CD4-positive, alpha-beta T cell (primary cell): ENCODE data around the gene CEP250. TPM values are rescaled to one million over a fixed set of nuclear protein-coding genes. Genes with fewer than 3 reads are reported as not detected.

Source experiments
- ATAC-seq: fragments of 200-7000 bp; cut with Tn5 transposase; one replicate; pipeline ENCODE4 v1.10.0; 2022; ENCODE audit warnings: mild to moderate bottlenecking; ENCODE audit not compliant: poor library complexity
- CTCF ChIA-PET: fragments of 350-600 bp; sonication (Branson Sonifier 250); formaldehyde crosslinking; loops from one replicate; lab custom pipeline; 2021; ENCODE audit warnings: antibody characterized with exemption, inconsistent platforms; lab: Charles Lee
- POLR2A ChIA-PET: fragments of 350-600 bp; sonication (Branson Sonifier 250); formaldehyde crosslinking; loops from one replicate; lab custom pipeline; 2021; ENCODE audit warnings: antibody characterized with exemption, inconsistent platforms; lab: Charles Lee
- DNase-seq, 14 experiments: peaks; one replicate each; pipeline ENCODE4 v3.0.0-alpha.2; 2013 to 2020; ENCODE audit warnings: mixed read lengths in 2 of 14
- H3K27ac ChIP-seq, 2 donors: one replicate each; pipeline versions ENCODE4 v1.5.1 to v1.7.0; 2013; ENCODE audit warnings: low read length in 2 of 2, low read depth in 1 of 2, mild to moderate bottlenecking in 1 of 2
- H3K27me3 ChIP-seq, 2 experiments: 1 replicate in 1 of 2; 2 replicates in 1 of 2; pipeline versions ENCODE4 v1.6.1 to v1.7.0; 2013; ENCODE audit warnings: low read length in 2 of 2, control low read depth in 1 of 2, mild to moderate bottlenecking in 1 of 2, moderate library complexity in 1 of 2; ENCODE audit not compliant: insufficient read depth in 2 of 2, control insufficient read depth in 1 of 2
- H3K36me3 ChIP-seq: one replicate; pipeline ENCODE4 v1.6.1; 2013; ENCODE audit warnings: low read length, control low read depth; ENCODE audit not compliant: insufficient read depth
- H3K4me1 ChIP-seq: one replicate; pipeline ENCODE4 v1.6.1; 2013; ENCODE audit warnings: low read length, control low read depth; ENCODE audit not compliant: insufficient read depth
- H3K4me3 ChIP-seq: one replicate; pipeline ENCODE4 v1.5.1; 2013; ENCODE audit warnings: mild to moderate bottlenecking, low read length, moderate library complexity
- H3K9me3 ChIP-seq, 2 experiments: 1 replicate in 1 of 2; 2 replicates in 1 of 2; pipeline versions ENCODE4 v1.6.1 to v1.7.0; 2013; ENCODE audit warnings: low read length in 2 of 2, mild to moderate bottlenecking in 2 of 2, control low read depth in 1 of 2, moderate library complexity in 1 of 2; ENCODE audit not compliant: control insufficient read depth in 1 of 2, insufficient read depth in 1 of 2
- H3K27ac Mint-ChIP-seq: one replicate; pipeline ENCODE4 v1.8.0; 2020; ENCODE audit warnings: mixed read lengths
- H3K27me3 Mint-ChIP-seq: one replicate; pipeline ENCODE4 v1.8.0; 2021; ENCODE audit warnings: mixed read lengths
- H3K36me3 Mint-ChIP-seq: one replicate; pipeline ENCODE4 v1.8.0; 2021; ENCODE audit warnings: low read depth, mixed read lengths
- H3K4me1 Mint-ChIP-seq: one replicate; pipeline ENCODE4 v1.8.0; 2021; ENCODE audit warnings: low read depth, mixed read lengths
- H3K4me3 Mint-ChIP-seq: one replicate; pipeline ENCODE4 v1.8.0; 2020; ENCODE audit warnings: mild to moderate bottlenecking, mixed read lengths
- H3K9me3 Mint-ChIP-seq: one replicate; pipeline ENCODE4 v1.8.0; 2020; ENCODE audit warnings: mixed read lengths
- CTCF ChIP-seq: fragments of 200-600 bp; IDR thresholded peaks from one replicate; pipeline ENCODE4 v1.8.0; 2022; ENCODE audit warnings: antibody characterized with exemption, mild to moderate bottlenecking
- intact Hi-C, 2 experiments: fragments of 100-400 bp; cut with DNase I in 1 of 2; cut with micrococcal nuclease in 1 of 2; formaldehyde crosslinking; loops; one replicate each; pipeline versions ENCODE4 v1.15.1 to v1.9.0; 2023 to 2025; cut with DNase I, micrococcal nuclease
- total RNA-seq, 174 experiments: library from RNA in 2 of 174; stranded (reverse) in 2 of 174; gene quantifications; one replicate each; pipeline ENCODE4 v1.2.3 and lab custom pipeline; 2021 to 2026

Gene CEP250
- total RNA-seq, 2 experiments from 2014 or later = 27.6 to 33.1 TPM

- Mint-ChIP-seq H3K36me3 (peaks cover 94% of the 10 kb centered on the region), H3K4me3 (no peak overlapping the region), H3K27me3 (no peaks in the 10 kb centered on the region), H3K27ac (no peak overlapping the region), H3K4me1 (peaks cover 7% of the 10 kb centered on the region), H3K9me3 (no peaks in the 10 kb centered on the region)
- H3K4me1 ChIP-seq = no peaks in the 10 kb centered on the region
- no peak for ATAC-seq
- CTCF ChIA-PET = no interaction called here
- no peak overlapping the region for H3K4me3 ChIP-seq
- TF ChIP-seq CTCF = no peak
- H3K9me3 ChIP-seq = no peaks in the 10 kb centered on the region
- H3K27ac ChIP-seq = no peak overlapping the region
- no peak for DNase-seq
- no peaks in the 10 kb centered on the region for H3K27me3 ChIP-seq
- peaks cover 90% of the 10 kb centered on the region for H3K36me3 ChIP-seq
- intact Hi-C loops = no loop called here
- POLR2A ChIA-PET = no interaction called here
These were observed 55.7 kb downstream of the CEP250 start for GRCh38 chr20:35510951-35511735.

GRCh38 chr20:35511814-35512420 is 56.5 kb downstream of the CEP250 start:
- intact Hi-C loops = no loop called here
- H3K27me3 Mint-ChIP-seq = no peaks in the 10 kb centered on the region
- no peak for TF ChIP-seq CTCF
- peaks cover 90% of the 10 kb centered on the region for H3K36me3 Mint-ChIP-seq
- Histone ChIP-seq H3K27ac (no peak overlapping the region), H3K27me3 (no peaks in the 10 kb centered on the region), H3K4me3 (no peak overlapping the region), H3K4me1 (no peaks in the 10 kb centered on the region), H3K36me3 (peaks cover 85% of the 10 kb centered on the region), H3K9me3 (no peaks in the 10 kb centered on the region)
- ATAC-seq (no peak), DNase-seq (peak in 2 of 14 experiments; percentile 8 to 15)
- H3K9me3 Mint-ChIP-seq = no peaks in the 10 kb centered on the region
- no peak overlapping the region for H3K27ac Mint-ChIP-seq
- CTCF ChIA-PET = no interaction called here
- no peak overlapping the region for H3K4me3 Mint-ChIP-seq
- peaks cover 3% of the 10 kb centered on the region for H3K4me1 Mint-ChIP-seq
- POLR2A ChIA-PET = no interaction called here

GRCh38 chr20:35514371-35514932 is 59.1 kb downstream of the CEP250 start:
- H3K9me3 Mint-ChIP-seq = no peaks in the 10 kb centered on the region
- intact Hi-C loops = no loop called here
- H3K9me3 ChIP-seq = no peaks in the 10 kb centered on the region
- H3K36me3 Mint-ChIP-seq = peaks cover 65% of the 10 kb centered on the region
- DNase-seq = no peak
- H3K4me1 ChIP-seq = no peaks in the 10 kb centered on the region
- no peaks in the 10 kb centered on the region for H3K27me3 Mint-ChIP-seq
- no peak overlapping the region for H3K4me3 ChIP-seq
- ATAC-seq = no peak
- H3K27ac Mint-ChIP-seq = peak overlapping the region; percentile 33
- no peak overlapping the region for H3K4me3 Mint-ChIP-seq
- H3K27ac ChIP-seq = no peak overlapping the region
- POLR2A ChIA-PET = interaction anchor here (1.0 kb wide), 1 partner anchor 18 kb away, joined by 3 read pairs; no protein-coding TSS in a partner anchor
- no peak for TF ChIP-seq CTCF
- H3K4me1 Mint-ChIP-seq = no peaks in the 10 kb centered on the region
- H3K27me3 ChIP-seq = no peaks in the 10 kb centered on the region
- H3K36me3 ChIP-seq = peaks cover 62% of the 10 kb centered on the region
- CTCF ChIA-PET = no interaction called here
